Activated CD4-positive, alpha-beta T cell treated with anti-CD3 and anti-CD28 coated beads, Interleukin-2, amount 10 ng/mL, durations not matched to agents 7 days and 5 days (primary cell): ENCODE data around the gene ARHGAP31. TPM values are rescaled to one million over a fixed set of nuclear protein-coding genes. Genes with fewer than 3 reads are reported as not detected.
"Not testable (repeated sequence)": the region's sequence is repeated elsewhere in the genome, so short reads cannot be mapped to it uniquely, and the experiment has no call there.

Experiments used
- CTCF ChIA-PET: fragments of 350-600 bp; sonication (Branson Sonifier 250); formaldehyde crosslinking; loops from one replicate; lab custom pipeline; 2021; ENCODE audit warnings: antibody characterized with exemption; lab: Charles Lee
- POLR2A ChIA-PET: fragments of 350-600 bp; sonication (Branson Sonifier 250); formaldehyde crosslinking; loops from one replicate; lab custom pipeline; 2021; ENCODE audit warnings: antibody characterized with exemption; lab: Charles Lee
- DNase-seq: peaks from one replicate; pipeline ENCODE4 v3.0.0-alpha.2; 2020
- H3K27ac Mint-ChIP-seq: one replicate; pipeline ENCODE4 v1.8.0; 2021; ENCODE audit warnings: mild to moderate bottlenecking, moderate library complexity, mixed read lengths
- H3K27me3 Mint-ChIP-seq: one replicate; pipeline ENCODE4 v1.8.0; 2021; ENCODE audit warnings: mixed read lengths
- H3K36me3 Mint-ChIP-seq: one replicate; pipeline ENCODE4 v1.8.0; 2021; ENCODE audit warnings: low read depth, mixed read lengths
- H3K4me1 Mint-ChIP-seq: one replicate; pipeline ENCODE4 v1.8.0; 2021; ENCODE audit warnings: mixed read lengths
- H3K4me3 Mint-ChIP-seq: one replicate; pipeline ENCODE4 v1.8.0; 2021; ENCODE audit warnings: mild to moderate bottlenecking, moderate library complexity, mixed read lengths
- H3K9me3 Mint-ChIP-seq: one replicate; pipeline ENCODE4 v1.8.0; 2021; ENCODE audit warnings: mixed read lengths
- total RNA-seq, 2 experiments: library from RNA; stranded (reverse); gene quantifications; one replicate each; pipeline ENCODE4 v1.2.3, GENCODE V29; 2021

ARHGAP31 gene
- total RNA-seq, 2 experiments from 2014 or later: 2.0 to 2.4 TPM

DNA sequence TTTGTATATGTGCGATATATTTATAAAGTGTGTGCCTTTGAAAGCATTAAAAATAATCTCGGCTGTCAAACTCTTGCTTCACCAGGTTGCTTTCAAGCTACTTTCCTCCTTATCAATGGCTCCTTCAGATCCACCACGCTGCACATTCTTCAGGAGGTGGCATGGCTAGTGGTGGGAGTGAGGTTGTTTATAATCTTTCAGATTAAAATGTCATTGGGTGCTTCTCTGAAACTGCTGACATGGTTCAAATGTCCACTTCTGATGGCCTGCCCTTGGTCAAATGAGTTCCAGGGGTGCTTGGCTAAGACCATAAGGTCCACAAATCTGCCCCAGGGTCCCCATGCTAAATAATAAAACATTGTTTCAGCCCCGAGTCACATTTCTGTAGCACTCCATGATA lies 36.7 kb downstream of the ARHGAP31 start:
- no peaks in the 10 kb centered on the region for H3K4me1 Mint-ChIP-seq
- no peak for DNase-seq
- H3K36me3 Mint-ChIP-seq: no peaks in the 10 kb centered on the region
- ChIA-PET POLR2A (no interaction called here), CTCF (no interaction called here)
- H3K9me3 Mint-ChIP-seq: no peaks in the 10 kb centered on the region
- H3K4me3 Mint-ChIP-seq: no peak overlapping the region
- H3K27me3 Mint-ChIP-seq: peaks cover 3% of the 10 kb centered on the region
- no peak overlapping the region for H3K27ac Mint-ChIP-seq

DNA sequence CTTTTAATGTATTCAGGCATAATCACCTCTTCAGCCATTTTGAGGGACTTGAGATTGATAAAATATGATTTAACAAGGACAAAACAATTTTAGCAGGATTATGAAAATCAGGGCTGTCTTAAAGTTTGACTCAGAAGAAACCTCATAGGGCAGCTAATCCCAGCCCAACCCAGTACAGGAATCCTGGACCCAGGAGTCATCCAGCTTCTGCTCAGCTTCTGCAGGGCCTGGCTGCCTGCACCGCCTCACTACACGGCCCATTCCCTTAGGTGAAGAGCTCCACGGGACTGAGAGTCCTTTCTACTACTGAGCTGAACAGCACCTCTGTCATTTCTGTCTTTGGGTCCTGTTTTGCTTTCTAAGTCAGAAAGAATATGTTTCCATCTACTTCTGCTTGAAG lies 37.5 kb downstream of the ARHGAP31 start:
- Mint-ChIP-seq H3K36me3 (no peaks in the 10 kb centered on the region), H3K27ac (no peak overlapping the region), H3K4me1 (no peaks in the 10 kb centered on the region), H3K4me3 (no peak overlapping the region), H3K9me3 (no peaks in the 10 kb centered on the region), H3K27me3 (no peaks in the 10 kb centered on the region)
- ChIA-PET CTCF (no interaction called here), POLR2A (no interaction called here)
- no peak for DNase-seq

DNA sequence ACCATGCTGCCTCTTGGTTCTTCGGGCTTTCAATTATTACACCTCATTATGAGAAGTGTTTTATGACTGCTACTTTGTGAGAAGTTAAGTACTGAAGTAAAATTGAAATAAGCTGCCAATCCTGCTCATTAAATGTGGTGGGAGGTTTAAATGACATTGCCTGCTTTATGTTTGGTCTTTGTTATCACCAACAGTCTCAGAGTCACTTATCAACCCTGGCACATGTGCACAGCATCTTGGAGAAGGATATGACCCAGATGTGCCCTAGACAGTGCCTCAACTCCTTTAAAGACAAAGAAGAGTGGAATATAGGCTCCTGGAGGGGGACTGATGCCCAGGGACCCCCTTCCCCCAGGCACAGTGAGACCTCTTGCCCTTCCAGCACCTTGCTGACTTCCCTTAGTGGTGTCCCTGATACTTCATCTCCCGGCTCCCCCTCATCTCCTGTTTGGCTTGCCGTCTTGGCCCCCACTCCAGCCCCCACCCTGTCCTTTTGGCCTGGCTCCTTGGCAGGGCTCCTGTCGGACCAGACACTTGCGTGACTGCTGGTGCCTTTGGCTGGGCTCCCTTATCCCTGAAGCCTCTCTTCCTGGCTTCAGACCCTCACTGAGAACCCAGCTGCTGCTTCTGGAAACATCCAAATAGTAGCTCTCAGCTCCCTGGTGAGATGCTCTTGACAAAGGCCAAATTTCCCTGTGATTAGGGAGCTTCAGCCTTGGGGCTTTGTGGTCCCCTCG lies 39.8 kb downstream of the ARHGAP31 start:
- Mint-ChIP-seq H3K9me3 (no peaks in the 10 kb centered on the region), H3K36me3 (no peaks in the 10 kb centered on the region), H3K27ac (no peak overlapping the region), H3K4me1 (no peaks in the 10 kb centered on the region), H3K4me3 (no peak overlapping the region), H3K27me3 (no peaks in the 10 kb centered on the region)
- ChIA-PET CTCF (interaction anchor here (1.2 to 1.5 kb wide), 2 partner anchors 11 to 16 kb away, joined by 3 to 6 read pairs; no protein-coding TSS in a partner anchor), POLR2A (no interaction called here)
- no peak for DNase-seq

- Mint-ChIP-seq H3K36me3 (no peaks in the 10 kb centered on the region), H3K27ac (no peak overlapping the region), H3K4me1 (no peaks in the 10 kb centered on the region), H3K9me3 (no peaks in the 10 kb centered on the region), H3K27me3 (no peaks in the 10 kb centered on the region), H3K4me3 (no peak overlapping the region)
- POLR2A ChIA-PET: interaction anchor here (0.6 kb wide), 1 partner anchor 40 kb away, joined by 3 read pairs; no protein-coding TSS in a partner anchor
- no peak for DNase-seq
- CTCF ChIA-PET: no interaction called here
Observed at GRCh38 chr3:119336823-119337222, 42.6 kb downstream of the ARHGAP31 start.

DNA sequence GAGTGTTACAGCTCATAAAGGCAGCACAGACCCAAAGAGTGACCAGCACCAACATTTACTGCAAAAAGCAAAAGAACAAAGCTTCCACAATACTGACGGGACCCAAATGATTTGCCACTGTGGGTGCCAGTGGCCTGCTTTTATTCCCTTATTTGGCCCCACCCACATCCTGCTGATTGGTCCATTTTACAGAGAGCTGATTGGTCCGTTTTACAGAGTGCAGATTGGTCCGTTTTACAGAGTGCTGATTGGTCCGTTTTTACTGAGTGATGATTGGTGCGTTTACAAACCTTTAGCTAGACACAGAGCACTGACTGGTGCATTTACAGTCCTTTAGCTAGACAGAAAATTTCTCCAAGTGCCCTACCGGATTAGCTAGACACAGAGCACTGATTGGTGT lies 43.2 kb downstream of the ARHGAP31 start:
- H3K4me1 Mint-ChIP-seq, H3K27me3 Mint-ChIP-seq, H3K4me3 Mint-ChIP-seq, H3K27ac Mint-ChIP-seq, CTCF ChIA-PET, H3K36me3 Mint-ChIP-seq, DNase-seq, H3K9me3 Mint-ChIP-seq: not testable (repeated sequence)
- POLR2A ChIA-PET: interaction anchor here (0.6 to 0.7 kb wide), 3 partner anchors 41 to 1126 kb away, joined by 3 read pairs; no protein-coding TSS in a partner anchor

DNA sequence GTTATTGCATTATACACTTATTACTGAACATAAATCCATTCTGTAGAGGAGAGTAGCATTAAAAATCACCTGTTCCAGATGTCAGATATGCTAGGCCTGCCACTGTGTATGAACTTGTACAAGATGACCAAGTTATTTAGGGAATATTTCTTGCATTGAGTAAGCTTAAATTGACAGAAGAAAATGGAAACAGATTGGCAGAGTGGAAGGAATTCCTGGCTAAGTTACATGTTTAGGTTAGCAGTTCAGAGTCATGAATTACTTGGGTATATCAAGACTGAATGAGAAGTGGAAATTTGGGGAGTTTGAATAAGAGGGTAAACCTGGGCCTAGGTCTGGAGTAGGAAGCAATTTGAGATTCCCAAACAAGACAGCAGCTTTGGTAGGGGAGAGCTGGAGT lies 44.6 kb downstream of the ARHGAP31 start:
- POLR2A ChIA-PET: no interaction called here
- Mint-ChIP-seq H3K27ac (no peak overlapping the region), H3K27me3 (no peaks in the 10 kb centered on the region), H3K4me3 (no peak overlapping the region), H3K4me1 (no peaks in the 10 kb centered on the region), H3K9me3 (no peaks in the 10 kb centered on the region), H3K36me3 (no peaks in the 10 kb centered on the region)
- CTCF ChIA-PET: interaction anchor here (0.7 to 1.6 kb wide), 3 partner anchors 11 to 46 kb away, joined by 3 read pairs; no protein-coding TSS in a partner anchor
- no peak for DNase-seq

GRCh38 chr3:119340014-119340413 lies 45.8 kb downstream of the ARHGAP31 start:
- DNase-seq: no peak
- CTCF ChIA-PET: interaction anchor here (1.3 to 1.7 kb wide), 2 partner anchors 9 to 10 kb away, joined by 3 to 4 read pairs; no protein-coding TSS in a partner anchor
- Mint-ChIP-seq H3K4me1 (no peaks in the 10 kb centered on the region), H3K9me3 (no peaks in the 10 kb centered on the region), H3K27me3 (no peaks in the 10 kb centered on the region), H3K4me3 (no peak overlapping the region), H3K36me3 (no peaks in the 10 kb centered on the region), H3K27ac (no peak overlapping the region)
- POLR2A ChIA-PET: no interaction called here

DNA sequence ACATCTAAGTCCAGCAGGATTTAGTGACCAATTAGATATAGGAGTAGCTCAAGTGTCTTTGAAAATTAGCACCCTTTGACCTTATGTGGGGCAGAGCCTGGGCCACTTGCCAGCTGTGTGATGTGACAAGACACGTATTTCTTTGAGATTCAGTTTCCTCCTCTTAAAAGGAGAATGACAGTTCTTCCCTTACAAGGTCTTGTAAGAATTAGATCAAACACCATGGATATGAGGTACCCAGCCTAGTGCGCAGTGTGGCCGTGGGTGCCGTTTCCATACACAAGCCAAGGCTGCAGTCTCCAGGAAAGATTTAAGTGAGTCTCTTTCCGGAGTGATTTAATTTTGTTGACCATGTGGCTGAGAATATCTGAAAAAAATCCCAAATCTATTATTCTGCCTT lies 46.3 kb downstream of the ARHGAP31 start:
- ChIA-PET POLR2A (no interaction called here), CTCF (interaction anchor here (1.7 kb wide), 1 partner anchor 10 kb away, joined by 4 read pairs; no protein-coding TSS in a partner anchor)
- Mint-ChIP-seq H3K4me1 (no peaks in the 10 kb centered on the region), H3K36me3 (no peaks in the 10 kb centered on the region), H3K9me3 (no peaks in the 10 kb centered on the region), H3K27me3 (no peaks in the 10 kb centered on the region), H3K27ac (no peak overlapping the region), H3K4me3 (no peak overlapping the region)
- no peak for DNase-seq

DNA sequence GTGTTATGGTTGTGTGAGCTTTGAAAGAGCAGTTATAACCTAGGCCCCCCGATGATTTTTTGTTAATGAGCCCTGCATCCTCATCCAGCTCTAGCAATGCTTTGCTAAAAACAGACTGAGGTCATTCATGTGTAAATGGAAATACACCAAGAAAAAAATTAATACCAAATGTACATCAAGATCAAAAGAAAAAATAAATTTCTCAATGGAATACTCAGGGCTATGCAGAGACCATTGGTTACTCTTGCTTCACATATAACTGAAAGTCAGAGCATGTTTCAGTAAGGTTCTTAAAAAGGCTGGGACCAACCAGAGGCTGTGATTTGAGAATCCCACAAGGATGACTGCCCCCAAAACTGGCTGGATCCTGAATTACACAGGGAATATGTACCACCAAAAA lies 48.0 kb downstream of the ARHGAP31 start:
- POLR2A ChIA-PET: no interaction called here
- CTCF ChIA-PET: no interaction called here
- no peak overlapping the region for H3K27ac Mint-ChIP-seq
- H3K9me3 Mint-ChIP-seq: no peaks in the 10 kb centered on the region
- no peaks in the 10 kb centered on the region for H3K27me3 Mint-ChIP-seq
- H3K4me1 Mint-ChIP-seq: no peaks in the 10 kb centered on the region
- DNase-seq: no peak
- no peaks in the 10 kb centered on the region for H3K36me3 Mint-ChIP-seq
- no peak overlapping the region for H3K4me3 Mint-ChIP-seq

DNA sequence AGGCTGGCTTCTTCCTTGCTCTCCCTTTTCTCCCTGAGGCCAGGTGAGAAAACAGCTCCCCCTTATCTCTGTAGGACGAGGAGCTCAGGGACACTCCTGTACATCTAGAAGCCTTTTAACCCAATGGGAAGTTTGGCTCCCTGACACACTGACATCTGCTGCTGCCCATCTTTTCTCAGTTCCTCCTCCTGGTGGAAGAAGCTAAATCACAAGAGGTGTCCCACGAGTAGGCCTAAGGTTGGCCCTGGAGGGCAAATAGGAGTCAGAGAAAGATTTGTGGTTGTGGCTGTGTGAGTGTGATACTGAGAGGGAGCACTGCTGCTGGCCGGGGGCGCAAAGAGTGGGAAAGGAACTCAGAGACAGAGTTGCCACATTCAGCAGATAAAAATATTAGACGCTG lies 49.5 kb downstream of the ARHGAP31 start:
- ChIA-PET CTCF (no interaction called here), POLR2A (no interaction called here)
- Mint-ChIP-seq H3K4me1 (no peaks in the 10 kb centered on the region), H3K36me3 (no peaks in the 10 kb centered on the region), H3K4me3 (no peak overlapping the region), H3K9me3 (no peaks in the 10 kb centered on the region), H3K27ac (no peak overlapping the region), H3K27me3 (no peaks in the 10 kb centered on the region)
- no peak for DNase-seq

- POLR2A ChIA-PET: no interaction called here
- H3K27me3 Mint-ChIP-seq: no peaks in the 10 kb centered on the region
Observed at GRCh38 chr3:119346076-119346496, 51.9 kb downstream of the ARHGAP31 start.

GRCh38 chr3:119347036-119347435 lies 52.9 kb downstream of the ARHGAP31 start:
- no peaks in the 10 kb centered on the region for H3K27me3 Mint-ChIP-seq
- no peak overlapping the region for H3K27ac Mint-ChIP-seq
- ChIA-PET CTCF (interaction anchor here (0.7 to 1.2 kb wide), 3 partner anchors 44 to 87 kb away, joined by 3 to 6 read pairs (median 3); no protein-coding TSS in a partner anchor), POLR2A (no interaction called here)
- no peaks in the 10 kb centered on the region for H3K36me3 Mint-ChIP-seq
- DNase-seq: no peak
- peaks cover 15% of the 10 kb centered on the region for H3K4me1 Mint-ChIP-seq
- H3K9me3 Mint-ChIP-seq: no peaks in the 10 kb centered on the region
- H3K4me3 Mint-ChIP-seq: no peak overlapping the region

More at GRCh38 chr3:119346076-119346496, 51.9 kb downstream of the ARHGAP31 start:
- Mint-ChIP-seq H3K36me3 (no peaks in the 10 kb centered on the region), H3K9me3 (no peaks in the 10 kb centered on the region), H3K27ac (no peak overlapping the region), H3K4me3 (no peak overlapping the region), H3K4me1 (peaks cover 7% of the 10 kb centered on the region)
- CTCF ChIA-PET: interaction anchor here (1.0 to 1.4 kb wide), 3 partner anchors 47 to 51 kb away, joined by 3 to 6 read pairs (median 3); no protein-coding TSS in a partner anchor
- no peak for DNase-seq

- DNase-seq: no peak
- Mint-ChIP-seq H3K27me3 (no peaks in the 10 kb centered on the region), H3K4me3 (no peak overlapping the region), H3K4me1 (peaks cover 29% of the 10 kb centered on the region), H3K36me3 (no peaks in the 10 kb centered on the region), H3K9me3 (no peaks in the 10 kb centered on the region), H3K27ac (no peak overlapping the region)
- POLR2A ChIA-PET: no interaction called here
- CTCF ChIA-PET: interaction anchor here (0.7 to 1.4 kb wide), 2 partner anchors 10 to 17 kb away, joined by 3 read pairs; no protein-coding TSS in a partner anchor
Observed at GRCh38 chr3:119349354-119350041, 55.3 kb downstream of the ARHGAP31 start.
